Memory B cell (primary cell): Measurements from ENCODE around the gene FKBP1A.
A peak's percentile ranks its signal among the peaks of the same experiment; 100 is the strongest.

Experiments used
- ATAC-seq: fragments of 150-1000 bp; cut with Tn5 transposase; 2 replicates; pipeline ENCODE4 v1.10.0; 2021; ENCODE audit warnings: low read depth, mild to moderate bottlenecking, moderate library complexity
- DNase-seq, 2 donors: peaks; one replicate each; pipeline ENCODE4 v3.0.0; 2022; ENCODE audit warnings: low spot score in 2 of 2
- H3K27ac Mint-ChIP-seq: one replicate; pipeline ENCODE4 v1.8.0; 2022; ENCODE audit warnings: mild to moderate bottlenecking, moderate library complexity, mixed read lengths
- H3K27me3 Mint-ChIP-seq: one replicate; pipeline ENCODE4 v1.8.0; 2022; ENCODE audit warnings: mixed read lengths
- H3K36me3 Mint-ChIP-seq: one replicate; pipeline ENCODE4 v1.8.0; 2022; ENCODE audit warnings: mild to moderate bottlenecking, mixed read lengths
- H3K4me1 Mint-ChIP-seq: one replicate; pipeline ENCODE4 v1.8.0; 2022; ENCODE audit warnings: mixed read lengths
- H3K4me3 Mint-ChIP-seq: one replicate; pipeline ENCODE4 v1.8.0; 2022; ENCODE audit warnings: mild to moderate bottlenecking, moderate library complexity, mixed read lengths
- H3K9me3 Mint-ChIP-seq: one replicate; pipeline ENCODE4 v1.8.0; 2022; ENCODE audit warnings: mixed read lengths

FKBP1A gene

DNA sequence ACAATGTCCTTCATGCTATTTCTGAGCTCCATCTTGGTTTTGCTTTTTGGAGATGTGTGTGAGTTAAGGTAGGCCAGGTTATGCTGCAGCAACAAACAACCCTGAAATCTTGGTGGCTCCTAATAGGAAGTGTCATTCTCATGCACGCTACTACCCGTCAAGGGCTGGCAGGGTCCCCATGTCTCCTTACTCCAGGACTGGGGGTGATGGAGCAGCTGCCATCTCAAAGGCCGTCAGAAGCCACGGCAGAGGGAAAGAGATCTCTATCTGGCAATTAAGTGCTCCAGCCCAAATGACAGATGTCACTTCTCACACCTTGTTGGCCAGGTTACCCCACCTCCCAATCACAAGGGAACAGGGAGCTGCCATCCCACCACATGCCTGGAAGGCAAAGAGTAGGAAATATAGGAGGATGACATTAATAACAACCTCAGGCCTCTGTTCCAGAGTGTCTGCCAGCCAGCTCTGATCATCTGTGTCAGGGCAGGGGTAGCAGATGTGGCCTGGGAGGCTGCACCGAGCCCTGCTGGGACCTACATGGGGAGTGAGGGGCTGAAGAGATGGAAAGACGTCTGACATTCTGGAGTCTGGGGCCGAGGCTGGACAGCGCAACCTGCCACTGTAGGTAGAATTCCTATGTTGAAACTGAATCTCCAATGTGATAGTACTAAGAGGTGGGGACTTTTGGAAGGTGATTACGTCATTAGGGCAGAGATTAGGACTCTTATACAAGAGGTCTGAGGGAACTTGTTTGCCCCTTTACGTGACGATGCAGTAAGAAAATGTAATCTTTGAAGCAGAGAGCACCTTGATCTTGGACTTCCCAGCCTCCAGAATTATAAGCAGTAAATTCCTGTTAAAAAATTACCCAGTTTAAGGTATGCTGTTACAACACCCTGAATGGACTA, 59.1 kb downstream of the FKBP1A start:
- Mint-ChIP-seq H3K4me1 (peaks cover 31% of the 10 kb centered on the region), H3K36me3 (peaks cover 15% of the 10 kb centered on the region), H3K4me3 (no peak overlapping the region), H3K27ac (no peak overlapping the region), H3K9me3 (no peaks in the 10 kb centered on the region), H3K27me3 (no peaks in the 10 kb centered on the region)
- ATAC-seq (no peak), DNase-seq (no peak)

DNA sequence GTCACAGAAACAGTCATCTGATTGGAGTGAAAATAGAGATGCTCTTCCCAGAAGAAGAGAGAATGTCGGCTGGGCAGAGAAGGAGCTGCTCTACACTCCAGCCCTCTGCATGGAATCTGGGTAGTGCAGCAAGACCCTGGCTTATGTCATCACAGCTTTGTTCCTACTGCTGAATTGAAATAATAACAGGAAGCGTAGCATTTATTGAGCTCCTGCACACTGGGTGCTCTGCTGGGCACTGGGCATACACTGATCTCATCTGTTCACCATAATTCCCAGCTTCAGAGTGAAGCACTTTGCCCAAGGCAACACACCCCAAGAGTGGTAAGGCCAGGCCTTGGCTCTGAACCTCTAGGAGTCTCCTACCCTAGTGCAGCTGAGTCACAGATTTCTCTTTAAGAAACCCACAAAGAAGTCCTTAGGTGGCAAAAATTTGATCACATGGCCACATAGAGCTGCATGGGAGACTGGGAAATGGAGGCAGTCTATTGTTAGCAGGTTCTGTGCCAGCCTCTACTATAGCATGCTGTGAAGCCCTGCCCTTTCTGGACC, 60.0 kb downstream of the FKBP1A start:
- Mint-ChIP-seq H3K9me3 (no peaks in the 10 kb centered on the region), H3K36me3 (peaks cover 15% of the 10 kb centered on the region), H3K4me3 (no peak overlapping the region), H3K27me3 (no peaks in the 10 kb centered on the region), H3K4me1 (peaks cover 34% of the 10 kb centered on the region), H3K27ac (no peak overlapping the region)
- ATAC-seq = no peak
- no peak for DNase-seq

DNA sequence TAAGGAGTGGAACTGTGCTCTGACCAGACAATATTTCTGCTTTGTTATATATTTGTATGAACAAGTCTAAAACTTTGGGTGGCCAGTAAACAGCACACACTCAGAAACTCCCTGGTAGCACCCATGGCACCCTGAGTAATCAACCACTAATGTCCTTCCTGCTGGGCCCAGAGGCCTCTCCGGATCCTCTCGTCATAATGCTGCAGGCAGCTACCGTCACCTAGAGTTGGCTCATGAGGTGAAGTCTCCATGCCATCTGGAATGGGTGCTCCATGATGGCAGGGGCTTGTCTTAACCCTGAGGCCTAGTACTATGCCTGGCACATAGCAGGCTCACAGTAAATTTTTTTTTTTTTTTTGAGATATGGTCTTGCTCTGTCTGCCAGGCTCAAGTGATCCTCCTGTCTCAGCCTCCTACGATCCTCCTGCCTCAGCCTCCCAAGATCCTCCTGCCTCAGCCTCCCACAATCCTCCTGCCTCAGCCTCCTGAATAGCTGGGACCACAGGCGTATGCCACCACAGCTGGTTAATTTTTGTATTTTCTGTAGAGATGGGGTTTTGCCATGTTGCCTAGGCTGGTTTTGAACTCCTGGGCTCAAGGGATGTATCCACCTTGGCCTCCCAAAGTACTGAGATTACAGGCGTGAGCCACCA, 60.9 kb downstream of the FKBP1A start:
- no peak for ATAC-seq
- Mint-ChIP-seq H3K36me3 (peaks cover 15% of the 10 kb centered on the region), H3K27me3 (no peaks in the 10 kb centered on the region), H3K4me1 (peaks cover 40% of the 10 kb centered on the region), H3K27ac (no peak overlapping the region), H3K4me3 (no peak overlapping the region), H3K9me3 (no peaks in the 10 kb centered on the region)
- no peak for DNase-seq

DNA sequence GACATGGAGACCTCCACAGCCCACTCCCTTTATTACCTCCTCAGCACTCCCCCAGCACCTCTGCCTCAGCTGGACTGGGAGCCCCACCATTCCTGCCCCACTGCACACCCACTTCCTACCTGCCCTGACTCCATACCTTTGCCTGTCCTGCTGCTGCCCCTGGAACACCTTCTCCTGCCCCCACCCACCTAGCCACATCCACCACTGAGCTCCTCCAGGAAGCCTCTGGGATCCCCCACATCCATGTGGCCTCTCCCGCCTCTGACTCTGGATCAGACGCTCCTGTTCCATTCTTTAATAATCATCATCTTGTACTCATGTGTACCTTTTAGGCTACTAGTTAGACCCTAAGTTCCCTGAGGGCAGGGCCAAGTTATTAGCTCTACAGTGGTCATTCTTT, 61.8 kb downstream of the FKBP1A start:
- H3K27ac Mint-ChIP-seq = no peak overlapping the region
- DNase-seq = no peak
- H3K9me3 Mint-ChIP-seq = no peaks in the 10 kb centered on the region
- no peaks in the 10 kb centered on the region for H3K27me3 Mint-ChIP-seq
- no peak for ATAC-seq
- H3K4me3 Mint-ChIP-seq = peak overlapping the region; percentile 37
- H3K4me1 Mint-ChIP-seq = peaks cover 37% of the 10 kb centered on the region
- H3K36me3 Mint-ChIP-seq = peaks cover 15% of the 10 kb centered on the region

DNA sequence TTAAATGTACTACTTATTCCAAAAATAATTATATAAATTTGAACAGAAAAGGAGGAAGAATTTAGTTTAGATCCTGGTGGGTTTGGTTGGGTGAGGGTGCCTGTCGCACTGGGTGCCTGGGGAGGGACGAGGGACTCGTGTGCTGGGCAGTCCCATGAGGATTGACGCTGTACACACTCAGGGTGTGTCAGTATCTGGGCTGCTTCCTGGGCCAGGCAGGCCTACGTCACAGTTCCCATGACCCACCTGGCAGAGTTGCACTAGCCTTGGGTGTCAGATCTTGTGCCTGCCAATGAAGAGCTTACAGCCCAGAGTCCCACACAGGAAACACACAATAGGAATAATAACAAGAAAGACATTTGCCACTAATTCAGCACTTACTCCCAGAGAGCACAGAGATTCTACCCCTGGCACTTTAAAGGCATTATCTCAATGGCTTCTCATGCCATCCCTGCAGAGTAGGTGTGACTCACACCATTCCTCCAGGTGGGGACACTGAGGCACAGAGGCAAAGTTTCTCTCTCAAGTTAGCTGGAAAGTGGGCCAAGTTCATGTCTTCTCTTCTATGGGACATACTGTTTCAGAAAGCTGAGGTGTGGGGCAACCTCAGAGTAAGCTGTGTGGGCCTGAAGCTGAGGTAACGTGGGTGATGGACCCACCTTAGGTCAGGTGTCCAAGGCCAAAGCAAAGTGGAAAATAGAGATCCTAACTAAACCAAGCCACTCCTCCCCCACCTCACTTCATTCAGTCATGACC, 62.6 kb downstream of the FKBP1A start:
- H3K9me3 Mint-ChIP-seq = no peaks in the 10 kb centered on the region
- H3K4me3 Mint-ChIP-seq = peak overlapping the region; percentile 67
- DNase-seq = peak; percentile 37 to 64
- peaks cover 37% of the 10 kb centered on the region for H3K4me1 Mint-ChIP-seq
- ATAC-seq = peak; percentile 80
- H3K27ac Mint-ChIP-seq = no peak overlapping the region
- no peaks in the 10 kb centered on the region for H3K27me3 Mint-ChIP-seq
- H3K36me3 Mint-ChIP-seq = peaks cover 15% of the 10 kb centered on the region

DNA sequence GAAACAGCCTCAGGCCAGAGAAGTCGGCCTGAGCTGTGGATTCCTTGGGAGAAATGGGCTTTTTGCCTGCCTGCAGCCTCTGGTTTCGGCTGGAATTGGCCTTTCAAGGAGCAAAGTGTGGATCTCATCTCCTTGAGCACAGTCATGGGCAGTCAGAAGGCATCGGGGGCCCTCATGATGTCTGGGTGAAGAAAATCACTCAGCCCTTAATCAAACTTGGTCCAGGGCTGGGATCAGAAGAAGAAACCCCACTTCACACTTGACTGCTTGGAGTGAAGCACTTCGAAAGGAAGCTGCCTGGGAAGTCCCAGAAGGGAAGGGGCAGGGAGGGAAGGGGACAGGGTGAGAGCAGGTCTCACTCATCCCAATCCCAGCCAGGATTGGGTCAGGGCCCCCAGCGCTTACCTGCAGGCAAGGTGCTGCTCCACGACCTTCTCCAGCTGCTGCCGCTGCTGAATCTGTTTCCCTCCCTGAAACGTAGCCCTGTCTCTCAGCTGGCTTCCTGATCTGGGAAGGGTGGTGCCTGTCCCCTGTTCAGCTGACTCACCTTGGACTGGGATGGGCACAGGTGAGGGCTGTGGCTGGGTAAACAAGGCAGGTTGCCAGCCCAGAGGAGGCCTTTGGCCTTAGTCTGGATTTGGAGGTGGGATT, 64.0 kb downstream of the FKBP1A start, which contains the start of gene SDCBP2:
SDCBP2 (minus strand) TSS at position 460 of the 651 bp plus-strand sequence. CDS start 8,723 bp downstream, outside the sequence.
- Mint-ChIP-seq H3K4me1 (peaks cover 31% of the 10 kb centered on the region), H3K4me3 (no peak within 1 kb of the TSS), H3K36me3 (peaks cover 15% of the 10 kb centered on the region), H3K27ac (no peak within 1 kb of the TSS), H3K9me3 (no peaks in the 10 kb centered on the region), H3K27me3 (no peaks in the 10 kb centered on the region)
- peak in 1 of 2 donors; percentile 4 for DNase-seq
- ATAC-seq = no peak

DNA sequence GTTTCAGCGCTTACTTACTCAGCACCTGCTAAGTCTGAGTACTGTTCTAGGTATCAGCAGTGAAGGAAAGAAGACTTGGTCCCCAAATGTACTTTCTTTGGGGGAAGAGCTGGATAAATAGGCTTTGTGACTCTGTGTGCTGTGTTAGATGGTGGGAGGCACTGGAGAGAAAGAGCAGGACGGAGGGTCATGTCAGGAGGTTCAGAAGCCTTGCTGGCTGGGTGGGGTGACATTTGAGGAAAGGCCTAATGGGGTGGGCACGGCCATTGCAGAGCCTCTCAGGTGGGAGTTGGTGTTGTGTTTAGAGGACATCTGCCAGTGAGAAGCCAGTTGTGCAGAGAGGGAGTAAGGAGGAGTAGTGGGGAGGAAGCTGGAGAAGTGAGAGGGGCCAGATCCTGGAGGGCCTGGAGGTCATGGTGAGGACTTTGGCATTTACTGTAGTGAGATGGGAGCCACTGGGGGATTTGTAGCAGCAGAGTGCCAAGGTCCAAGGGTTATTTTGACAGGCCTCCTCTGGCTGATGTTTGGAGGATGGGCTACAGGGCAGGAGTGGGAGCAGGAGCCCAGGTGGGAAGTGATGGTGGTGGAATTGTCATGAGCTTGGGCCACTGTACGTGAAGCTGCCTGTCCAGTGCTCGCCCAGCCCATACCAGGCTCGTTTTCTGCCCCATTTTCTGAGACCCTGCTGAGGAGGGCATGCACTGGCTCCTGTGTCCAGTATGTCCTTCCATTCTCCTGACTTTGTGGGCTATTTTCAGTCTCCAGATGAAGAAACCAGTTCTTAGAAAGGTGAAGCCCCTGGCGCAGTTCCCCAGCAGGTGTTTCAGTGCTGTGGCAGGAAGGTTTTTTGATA, 64.8 kb downstream of the FKBP1A start:
- Mint-ChIP-seq H3K9me3 (no peaks in the 10 kb centered on the region), H3K4me3 (no peak overlapping the region), H3K27me3 (no peaks in the 10 kb centered on the region), H3K4me1 (peaks cover 31% of the 10 kb centered on the region), H3K36me3 (peaks cover 13% of the 10 kb centered on the region), H3K27ac (no peak overlapping the region)
- DNase-seq = peak in 1 of 2 donors; percentile 9
- ATAC-seq = no peak

DNA sequence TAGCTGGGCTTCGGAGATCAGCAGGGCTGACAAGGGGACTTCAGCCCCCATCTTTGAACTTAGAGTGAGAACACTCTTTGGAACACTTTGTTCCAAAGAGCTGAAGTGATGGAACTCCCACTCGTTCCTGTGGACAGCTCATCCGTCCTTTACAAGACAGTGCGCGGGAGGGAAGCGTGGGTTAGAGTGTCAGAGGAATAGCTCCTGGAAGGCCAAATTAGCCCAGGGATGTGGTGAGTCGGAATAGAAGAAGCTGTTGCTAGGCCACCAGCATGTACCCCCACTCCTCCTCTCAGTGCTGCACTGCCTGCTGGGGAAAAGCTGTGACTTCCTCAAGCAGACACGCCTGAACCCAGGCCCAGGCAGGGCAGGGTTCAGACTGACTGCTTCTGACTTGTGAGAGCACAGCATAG, 65.6 kb downstream of the FKBP1A start:
- no peaks in the 10 kb centered on the region for H3K27me3 Mint-ChIP-seq
- peaks cover 8% of the 10 kb centered on the region for H3K36me3 Mint-ChIP-seq
- ATAC-seq (no peak), DNase-seq (peak in 1 of 2 donors; percentile 10)
- H3K9me3 Mint-ChIP-seq = no peaks in the 10 kb centered on the region
- H3K27ac Mint-ChIP-seq = no peak overlapping the region
- peaks cover 31% of the 10 kb centered on the region for H3K4me1 Mint-ChIP-seq
- peak overlapping the region; percentile 6 for H3K4me3 Mint-ChIP-seq

DNA sequence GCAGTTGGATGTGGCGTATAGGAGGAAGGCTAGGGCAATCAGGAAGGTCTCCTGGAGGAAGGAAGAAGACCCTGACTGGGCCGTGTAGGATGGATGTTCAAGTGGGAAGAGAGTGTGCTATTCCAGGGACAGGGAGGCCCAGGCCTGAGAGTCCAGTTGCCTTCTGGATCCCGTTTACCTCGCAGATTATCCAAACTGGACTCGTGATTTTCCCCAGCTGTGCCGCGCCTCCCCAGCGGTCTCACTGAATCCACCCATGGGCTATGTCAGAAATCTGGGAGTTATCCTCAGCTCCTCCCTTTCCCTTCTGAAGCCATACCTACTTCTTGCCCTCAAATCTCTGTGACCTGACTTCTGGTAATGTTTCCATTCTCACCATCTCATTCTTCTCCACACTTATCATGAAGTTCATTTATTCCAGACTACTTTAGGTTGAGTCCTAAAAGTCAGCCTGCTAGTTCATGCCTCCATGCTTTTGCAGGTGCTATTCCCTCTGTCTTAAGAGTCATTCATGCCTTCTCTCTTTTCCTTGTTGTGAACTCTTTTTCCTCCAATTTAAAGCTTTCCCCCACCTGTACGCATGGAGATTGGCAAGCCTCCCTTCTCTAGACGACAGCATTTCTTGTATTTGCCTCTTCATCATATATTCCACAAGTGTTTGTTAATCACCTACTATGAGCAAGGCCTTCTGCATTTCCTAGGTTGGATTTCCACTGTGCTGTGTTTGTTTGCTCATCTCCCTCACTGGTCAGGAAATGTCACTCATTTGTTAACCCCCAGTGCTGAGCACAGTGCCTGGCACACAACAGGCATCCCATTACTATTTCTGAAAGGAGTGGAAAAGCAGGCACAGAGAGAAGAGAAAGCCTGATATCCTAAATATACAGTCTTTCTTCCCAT, 66.6 kb downstream of the FKBP1A start:
- peaks cover 5% of the 10 kb centered on the region for H3K36me3 Mint-ChIP-seq
- no peaks in the 10 kb centered on the region for H3K9me3 Mint-ChIP-seq
- no peak for ATAC-seq
- no peak overlapping the region for H3K27ac Mint-ChIP-seq
- DNase-seq = peak in 1 of 2 donors; percentile 7
- H3K4me1 Mint-ChIP-seq = peaks cover 30% of the 10 kb centered on the region
- H3K27me3 Mint-ChIP-seq = no peaks in the 10 kb centered on the region
- no peak overlapping the region for H3K4me3 Mint-ChIP-seq

DNA sequence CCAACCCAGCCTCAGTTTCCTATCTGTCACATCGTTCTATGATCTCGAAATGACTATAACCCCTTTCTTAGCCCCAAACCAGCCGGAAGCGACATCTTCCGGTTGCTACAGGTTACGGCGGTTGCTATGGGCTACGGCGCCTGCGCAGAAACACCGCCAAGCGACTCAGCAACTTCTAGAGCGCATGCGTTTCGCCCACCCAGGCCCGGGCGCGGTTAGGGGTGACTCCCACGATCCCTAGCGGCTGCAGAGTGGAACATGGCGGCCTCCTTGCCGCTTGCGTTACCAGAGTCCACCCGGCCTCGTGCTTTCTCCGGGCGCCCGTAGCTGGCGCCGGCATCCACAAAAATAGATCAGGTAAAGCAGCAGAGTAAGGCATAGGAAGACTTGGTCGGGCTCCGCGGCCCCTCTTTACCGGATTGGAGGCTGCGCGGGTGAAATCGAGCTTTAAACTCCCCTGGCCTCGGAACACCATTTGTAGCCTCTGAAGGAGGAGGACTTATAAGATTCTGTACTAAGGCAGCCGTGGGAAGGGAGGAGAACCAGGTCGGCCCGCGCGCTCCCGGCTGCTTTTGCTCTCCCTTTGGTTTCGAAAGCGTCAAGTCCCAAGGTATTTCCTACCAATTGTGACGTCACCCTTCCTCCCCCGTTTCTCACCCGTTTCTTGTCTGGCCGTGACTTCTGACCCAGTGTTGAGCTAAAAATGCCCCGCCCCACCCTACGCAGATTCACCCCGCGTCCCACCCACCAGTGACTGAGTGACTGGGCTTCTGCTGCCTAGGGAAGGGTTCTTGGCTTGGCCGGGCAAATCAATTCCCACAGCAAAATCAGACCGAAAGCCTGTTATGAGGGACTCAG, 67.5 kb downstream of the FKBP1A start:
- Mint-ChIP-seq H3K36me3 (no peaks in the 10 kb centered on the region), H3K27me3 (no peaks in the 10 kb centered on the region), H3K4me3 (no peak overlapping the region), H3K4me1 (peaks cover 21% of the 10 kb centered on the region), H3K27ac (no peak overlapping the region), H3K9me3 (no peaks in the 10 kb centered on the region)
- DNase-seq (peak; percentile 95 to 98), ATAC-seq (peak; percentile 79)

DNA sequence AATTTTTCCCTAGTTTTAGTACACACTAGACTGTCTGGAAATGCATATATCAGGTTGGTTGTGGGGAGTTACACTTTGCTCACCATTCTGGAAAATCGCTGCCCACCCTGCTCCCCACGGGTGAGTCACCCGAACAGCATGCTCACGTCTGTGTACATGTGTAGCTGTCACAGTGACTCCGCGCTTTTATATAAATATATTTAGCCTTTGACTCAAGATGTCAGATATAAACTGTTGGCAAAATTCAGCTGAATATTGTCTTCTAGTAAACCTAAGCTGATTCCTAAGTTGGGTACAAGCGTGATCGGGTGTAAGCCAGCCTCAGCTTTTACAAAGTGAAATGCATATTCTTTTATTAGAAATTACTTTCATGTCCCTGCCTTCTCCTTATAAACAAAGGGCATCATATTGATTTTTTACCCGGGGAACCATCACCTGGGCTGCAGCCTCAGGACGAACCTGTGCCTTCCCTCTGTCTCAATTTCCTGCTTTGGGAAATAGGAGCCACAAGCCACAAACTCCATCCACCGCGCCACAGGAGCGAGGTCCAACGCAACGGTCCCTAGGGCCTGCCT, 68.2 kb downstream of the FKBP1A start:
- Mint-ChIP-seq H3K9me3 (no peaks in the 10 kb centered on the region), H3K36me3 (no peaks in the 10 kb centered on the region), H3K27ac (no peak overlapping the region), H3K4me1 (peaks cover 14% of the 10 kb centered on the region), H3K4me3 (no peak overlapping the region), H3K27me3 (no peaks in the 10 kb centered on the region)
- ATAC-seq = no peak
- DNase-seq = peak in 1 of 2 donors; percentile 17
